Measurements from ENCODE around the gene MYNN.
A peak's percentile ranks its signal among the peaks of the same experiment; 100 is the strongest.

Gene MYNN

DNA sequence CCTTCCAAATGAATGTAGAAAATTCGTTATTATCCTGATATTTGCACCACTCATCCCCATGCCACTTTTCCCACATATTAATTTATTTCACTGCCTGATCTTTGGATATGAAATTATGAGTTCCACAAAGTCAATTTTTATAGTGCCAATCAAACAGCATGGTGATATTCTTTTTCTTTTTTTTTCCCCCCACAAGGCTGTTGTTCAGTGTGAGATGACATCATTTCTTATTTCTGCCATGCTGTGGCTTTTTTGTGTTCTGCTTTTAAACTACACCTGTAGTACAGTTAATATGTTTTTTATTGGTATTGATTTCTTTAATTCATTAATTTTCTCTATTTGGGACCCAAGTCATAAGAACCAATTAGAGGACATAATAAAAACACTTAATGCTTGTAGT lies 14.6 kb downstream of the MYNN start:
- CTCF ChIA-PET, result no interaction called here
- Histone ChIP-seq H3K4me3 (ENCODE audit: low read depth, low read length) (no peak overlapping the region), H3K4me1 (ENCODE audit: control insufficient read depth, insufficient read depth, low read length) (no peaks in the 10 kb centered on the region), H3K27ac (ENCODE audit: extremely low read depth, low read depth, low read length) (no peak overlapping the region), H3K36me3 (ENCODE audit: control insufficient read depth in 2 of 2, insufficient read depth in 1 of 2, low read length in 2 of 2) (peaks cover 21 to 78% of the 10 kb centered on the region in 2 experiments), H3K9me3 (ENCODE audit: control insufficient read depth, insufficient read depth, low read depth, low read length) (no peaks in the 10 kb centered on the region)
- POLR2A ChIA-PET, result no interaction called here
- TF ChIP-seq, protein P1, sequence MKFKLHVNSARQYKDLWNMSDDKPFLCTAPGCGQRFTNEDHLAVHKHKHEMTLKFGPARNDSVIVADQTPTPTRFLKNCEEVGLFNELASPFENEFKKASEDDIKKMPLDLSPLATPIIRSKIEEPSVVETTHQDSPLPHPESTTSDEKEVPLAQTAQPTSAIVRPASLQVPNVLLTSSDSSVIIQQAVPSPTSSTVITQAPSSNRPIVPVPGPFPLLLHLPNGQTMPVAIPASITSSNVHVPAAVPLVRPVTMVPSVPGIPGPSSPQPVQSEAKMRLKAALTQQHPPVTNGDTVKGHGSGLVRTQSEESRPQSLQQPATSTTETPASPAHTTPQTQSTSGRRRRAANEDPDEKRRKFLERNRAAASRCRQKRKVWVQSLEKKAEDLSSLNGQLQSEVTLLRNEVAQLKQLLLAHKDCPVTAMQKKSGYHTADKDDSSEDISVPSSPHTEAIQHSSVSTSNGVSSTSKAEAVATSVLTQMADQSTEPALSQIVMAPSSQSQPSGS (tag by site-specific recombination; IDR thresholded peaks at IDR 0.05; ENCODE audit: low read depth), result peak; percentile 79
- TF ChIP-seq, protein P2, sequence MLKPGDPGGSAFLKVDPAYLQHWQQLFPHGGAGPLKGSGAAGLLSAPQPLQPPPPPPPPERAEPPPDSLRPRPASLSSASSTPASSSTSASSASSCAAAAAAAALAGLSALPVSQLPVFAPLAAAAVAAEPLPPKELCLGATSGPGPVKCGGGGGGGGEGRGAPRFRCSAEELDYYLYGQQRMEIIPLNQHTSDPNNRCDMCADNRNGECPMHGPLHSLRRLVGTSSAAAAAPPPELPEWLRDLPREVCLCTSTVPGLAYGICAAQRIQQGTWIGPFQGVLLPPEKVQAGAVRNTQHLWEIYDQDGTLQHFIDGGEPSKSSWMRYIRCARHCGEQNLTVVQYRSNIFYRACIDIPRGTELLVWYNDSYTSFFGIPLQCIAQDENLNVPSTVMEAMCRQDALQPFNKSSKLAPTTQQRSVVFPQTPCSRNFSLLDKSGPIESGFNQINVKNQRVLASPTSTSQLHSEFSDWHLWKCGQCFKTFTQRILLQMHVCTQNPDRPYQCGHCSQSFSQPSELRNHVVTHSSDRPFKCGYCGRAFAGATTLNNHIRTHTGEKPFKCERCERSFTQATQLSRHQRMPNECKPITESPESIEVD (tag by site-specific recombination; IDR thresholded peaks at IDR 0.05), result 0 out of 2 replicates have a peak, but pooled peaks have one; percentile 18
- TF ChIP-seq, protein P3, sequence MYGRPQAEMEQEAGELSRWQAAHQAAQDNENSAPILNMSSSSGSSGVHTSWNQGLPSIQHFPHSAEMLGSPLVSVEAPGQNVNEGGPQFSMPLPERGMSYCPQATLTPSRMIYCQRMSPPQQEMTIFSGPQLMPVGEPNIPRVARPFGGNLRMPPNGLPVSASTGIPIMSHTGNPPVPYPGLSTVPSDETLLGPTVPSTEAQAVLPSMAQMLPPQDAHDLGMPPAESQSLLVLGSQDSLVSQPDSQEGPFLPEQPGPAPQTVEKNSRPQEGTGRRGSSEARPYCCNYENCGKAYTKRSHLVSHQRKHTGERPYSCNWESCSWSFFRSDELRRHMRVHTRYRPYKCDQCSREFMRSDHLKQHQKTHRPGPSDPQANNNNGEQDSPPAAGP (tag by site-specific recombination; IDR thresholded peaks at IDR 0.05), result no peak

DNA sequence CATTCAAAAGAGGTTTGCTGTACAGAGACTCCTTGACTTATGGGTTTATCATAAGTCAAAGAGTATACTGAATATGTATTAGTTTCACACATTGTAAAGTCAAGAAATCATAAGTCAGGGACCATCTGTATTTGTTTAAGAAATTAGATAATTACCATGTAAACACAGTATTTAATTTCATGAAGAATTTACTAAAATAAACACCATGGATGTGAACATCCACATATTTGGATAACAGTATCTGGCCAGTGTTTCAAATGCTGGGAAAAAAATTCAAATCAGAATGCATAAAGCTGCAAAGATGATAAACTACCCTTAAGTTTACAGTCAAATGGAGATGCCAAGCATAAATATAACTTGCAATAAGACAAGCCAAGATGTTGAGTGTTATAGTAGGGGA lies 17.0 kb downstream of the MYNN start:
- H3K4me3 ChIP-seq (ENCODE audit: low read depth, low read length), result no peak overlapping the region
- H3K4me1 ChIP-seq (ENCODE audit: control insufficient read depth, insufficient read depth, low read length), result no peaks in the 10 kb centered on the region
- peaks cover 6 to 74% of the 10 kb centered on the region in 2 experiments for H3K36me3 ChIP-seq (ENCODE audit: control insufficient read depth in 2 of 2, insufficient read depth in 1 of 2, low read length in 2 of 2)
- CTCF ChIA-PET, result no interaction called here
- no peak overlapping the region for H3K27ac ChIP-seq (ENCODE audit: extremely low read depth, low read depth, low read length)
- POLR2A ChIA-PET, result no interaction called here
- H3K9me3 ChIP-seq (ENCODE audit: control insufficient read depth, insufficient read depth, low read depth, low read length), result no peaks in the 10 kb centered on the region
- TF ChIP-seq, protein P4, sequence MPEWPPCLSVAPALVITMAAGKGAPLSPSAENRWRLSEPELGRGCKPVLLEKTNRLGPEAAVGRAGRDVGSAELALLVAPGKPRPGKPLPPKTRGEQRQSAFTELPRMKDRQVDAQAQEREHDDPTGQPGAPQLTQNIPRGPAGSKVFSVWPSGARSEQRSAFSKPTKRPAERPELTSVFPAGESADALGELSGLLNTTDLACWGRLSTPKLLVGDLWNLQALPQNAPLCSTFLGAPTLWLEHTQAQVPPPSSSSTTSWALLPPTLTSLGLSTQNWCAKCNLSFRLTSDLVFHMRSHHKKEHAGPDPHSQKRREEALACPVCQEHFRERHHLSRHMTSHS (tag by site-specific recombination; IDR thresholded peaks at IDR 0.05), result no peak
- TF ChIP-seq, protein P5, sequence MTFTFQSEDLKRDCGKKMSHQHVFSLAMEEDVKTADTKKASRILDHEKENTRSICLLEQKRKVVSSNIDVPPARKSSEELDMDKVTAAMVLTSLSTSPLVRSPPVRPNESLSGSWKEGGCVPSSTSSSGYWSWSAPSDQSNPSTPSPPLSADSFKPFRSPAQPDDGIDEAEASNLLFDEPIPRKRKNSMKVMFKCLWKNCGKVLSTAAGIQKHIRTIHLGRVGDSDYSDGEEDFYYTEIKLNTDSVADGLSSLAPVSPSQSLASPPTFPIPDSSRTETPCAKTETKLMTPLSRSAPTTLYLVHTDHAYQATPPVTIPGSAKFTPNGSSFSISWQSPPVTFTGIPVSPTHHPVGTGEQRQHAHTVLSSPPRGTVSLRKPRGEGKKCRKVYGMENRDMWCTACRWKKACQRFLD (tag by site-specific recombination; IDR thresholded peaks at IDR 0.05), result no peak
- TF ChIP-seq, protein P1 (tag by site-specific recombination; IDR thresholded peaks at IDR 0.05; ENCODE audit: low read depth), result no peak
- TF ChIP-seq ZNF341 (tag by site-specific recombination; IDR thresholded peaks at IDR 0.05; ENCODE audit: low read depth) (no peak), GLIS2 (tag by site-specific recombination; IDR thresholded peaks at IDR 0.05) (no peak), ZNF624 (tag by site-specific recombination; IDR thresholded peaks at IDR 0.05) (no peak), ZNF416 (tag by site-specific recombination; IDR thresholded peaks at IDR 0.05) (no peak), ZNF654 (tag by site-specific recombination; IDR thresholded peaks at IDR 0.05; ENCODE audit: low read depth) (no peak), SP3 (tag by site-specific recombination; IDR thresholded peaks at IDR 0.05) (no peak)
- TF ChIP-seq, protein P6, sequence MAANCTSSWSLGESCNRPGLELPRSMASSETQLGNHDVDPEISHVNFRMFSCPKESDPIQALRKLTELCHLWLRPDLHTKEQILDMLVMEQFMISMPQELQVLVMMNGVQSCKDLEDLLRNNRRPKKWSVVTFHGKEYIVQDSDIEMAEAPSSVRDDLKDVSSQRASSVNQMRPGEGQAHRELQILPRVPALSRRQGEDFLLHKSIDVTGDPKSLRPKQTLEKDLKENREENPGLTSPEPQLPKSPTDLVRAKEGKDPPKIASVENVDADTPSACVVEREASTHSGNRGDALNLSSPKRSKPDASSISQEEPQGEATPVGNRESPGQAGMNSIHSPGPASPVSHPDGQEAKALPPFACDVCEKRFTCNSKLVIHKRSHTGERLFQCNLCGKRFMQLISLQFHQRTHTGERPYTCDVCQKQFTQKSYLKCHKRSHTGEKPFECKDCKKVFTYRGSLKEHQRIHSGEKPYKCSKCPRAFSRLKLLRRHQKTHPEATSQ (tag by site-specific recombination; IDR thresholded peaks at IDR 0.05), result no peak
- TF ChIP-seq, protein P7, sequence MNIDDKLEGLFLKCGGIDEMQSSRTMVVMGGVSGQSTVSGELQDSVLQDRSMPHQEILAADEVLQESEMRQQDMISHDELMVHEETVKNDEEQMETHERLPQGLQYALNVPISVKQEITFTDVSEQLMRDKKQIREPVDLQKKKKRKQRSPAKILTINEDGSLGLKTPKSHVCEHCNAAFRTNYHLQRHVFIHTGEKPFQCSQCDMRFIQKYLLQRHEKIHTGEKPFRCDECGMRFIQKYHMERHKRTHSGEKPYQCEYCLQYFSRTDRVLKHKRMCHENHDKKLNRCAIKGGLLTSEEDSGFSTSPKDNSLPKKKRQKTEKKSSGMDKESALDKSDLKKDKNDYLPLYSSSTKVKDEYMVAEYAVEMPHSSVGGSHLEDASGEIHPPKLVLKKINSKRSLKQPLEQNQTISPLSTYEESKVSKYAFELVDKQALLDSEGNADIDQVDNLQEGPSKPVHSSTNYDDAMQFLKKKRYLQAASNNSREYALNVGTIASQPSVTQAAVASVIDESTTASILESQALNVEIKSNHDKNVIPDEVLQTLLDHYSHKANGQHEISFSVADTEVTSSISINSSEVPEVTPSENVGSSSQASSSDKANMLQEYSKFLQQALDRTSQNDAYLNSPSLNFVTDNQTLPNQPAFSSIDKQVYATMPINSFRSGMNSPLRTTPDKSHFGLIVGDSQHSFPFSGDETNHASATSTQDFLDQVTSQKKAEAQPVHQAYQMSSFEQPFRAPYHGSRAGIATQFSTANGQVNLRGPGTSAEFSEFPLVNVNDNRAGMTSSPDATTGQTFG (tag by site-specific recombination; IDR thresholded peaks at IDR 0.05; ENCODE audit: borderline replicate concordance), result no peak
- TF ChIP-seq, protein P8, sequence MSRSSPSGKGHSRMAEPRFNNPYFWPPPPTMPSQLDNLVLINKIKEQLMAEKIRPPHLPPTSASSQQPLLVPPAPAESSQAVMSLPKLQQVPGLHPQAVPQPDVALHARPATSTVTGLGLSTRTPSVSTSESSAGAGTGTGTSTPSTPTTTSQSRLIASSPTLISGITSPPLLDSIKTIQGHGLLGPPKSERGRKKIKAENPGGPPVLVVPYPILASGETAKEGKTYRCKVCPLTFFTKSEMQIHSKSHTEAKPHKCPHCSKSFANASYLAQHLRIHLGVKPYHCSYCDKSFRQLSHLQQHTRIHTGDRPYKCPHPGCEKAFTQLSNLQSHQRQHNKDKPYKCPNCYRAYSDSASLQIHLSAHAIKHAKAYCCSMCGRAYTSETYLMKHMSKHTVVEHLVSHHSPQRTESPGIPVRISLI (tag by site-specific recombination; IDR thresholded peaks at IDR 0.05), result no peak
- TF ChIP-seq, protein P9, sequence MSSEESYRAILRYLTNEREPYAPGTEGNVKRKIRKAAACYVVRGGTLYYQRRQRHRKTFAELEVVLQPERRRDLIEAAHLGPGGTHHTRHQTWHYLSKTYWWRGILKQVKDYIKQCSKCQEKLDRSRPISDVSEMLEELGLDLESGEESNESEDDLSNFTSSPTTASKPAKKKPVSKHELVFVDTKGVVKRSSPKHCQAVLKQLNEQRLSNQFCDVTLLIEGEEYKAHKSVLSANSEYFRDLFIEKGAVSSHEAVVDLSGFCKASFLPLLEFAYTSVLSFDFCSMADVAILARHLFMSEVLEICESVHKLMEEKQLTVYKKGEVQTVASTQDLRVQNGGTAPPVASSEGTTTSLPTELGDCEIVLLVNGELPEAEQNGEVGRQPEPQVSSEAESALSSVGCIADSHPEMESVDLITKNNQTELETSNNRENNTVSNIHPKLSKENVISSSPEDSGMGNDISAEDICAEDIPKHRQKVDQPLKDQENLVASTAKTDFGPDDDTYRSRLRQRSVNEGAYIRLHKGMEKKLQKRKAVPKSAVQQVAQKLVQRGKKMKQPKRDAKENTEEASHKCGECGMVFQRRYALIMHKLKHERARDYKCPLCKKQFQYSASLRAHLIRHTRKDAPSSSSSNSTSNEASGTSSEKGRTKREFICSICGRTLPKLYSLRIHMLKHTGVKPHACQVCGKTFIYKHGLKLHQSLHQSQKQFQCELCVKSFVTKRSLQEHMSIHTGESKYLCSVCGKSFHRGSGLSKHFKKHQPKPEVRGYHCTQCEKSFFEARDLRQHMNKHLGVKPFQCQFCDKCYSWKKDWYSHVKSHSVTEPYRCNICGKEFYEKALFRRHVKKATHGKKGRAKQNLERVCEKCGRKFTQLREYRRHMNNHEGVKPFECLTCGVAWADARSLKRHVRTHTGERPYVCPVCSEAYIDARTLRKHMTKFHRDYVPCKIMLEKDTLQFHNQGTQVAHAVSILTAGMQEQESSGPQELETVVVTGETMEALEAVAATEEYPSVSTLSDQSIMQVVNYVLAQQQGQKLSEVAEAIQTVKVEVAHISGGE (tag by site-specific recombination; conservative IDR thresholded peaks at IDR 0.05; ENCODE audit: low read depth), result no peak
